Measurements from ENCODE around the gene MPPED1.

The MPPED1 gene

DNA sequence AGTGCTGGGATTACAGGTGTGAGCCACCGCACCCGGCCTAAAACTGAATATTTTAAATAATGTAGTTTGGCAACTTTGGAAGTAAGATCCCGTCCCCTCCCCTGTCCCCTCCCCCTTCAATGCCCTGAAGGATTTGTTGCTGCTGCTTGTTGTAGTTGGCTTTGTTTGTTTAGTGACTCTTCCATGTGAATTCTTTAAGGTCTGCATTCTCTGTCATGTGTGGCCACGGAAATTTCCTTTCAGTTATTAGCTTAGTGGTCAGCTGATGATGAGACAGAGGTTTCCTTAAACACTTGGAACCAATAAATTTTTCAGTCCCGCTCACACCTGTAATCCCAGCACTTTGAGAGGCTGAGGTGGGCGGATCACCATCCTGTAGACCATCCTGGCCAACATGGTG, 109.9 kb downstream of the MPPED1 start:
- no peak for DNase-seq (ENCODE audit: low read depth in 2 of 2)

DNA sequence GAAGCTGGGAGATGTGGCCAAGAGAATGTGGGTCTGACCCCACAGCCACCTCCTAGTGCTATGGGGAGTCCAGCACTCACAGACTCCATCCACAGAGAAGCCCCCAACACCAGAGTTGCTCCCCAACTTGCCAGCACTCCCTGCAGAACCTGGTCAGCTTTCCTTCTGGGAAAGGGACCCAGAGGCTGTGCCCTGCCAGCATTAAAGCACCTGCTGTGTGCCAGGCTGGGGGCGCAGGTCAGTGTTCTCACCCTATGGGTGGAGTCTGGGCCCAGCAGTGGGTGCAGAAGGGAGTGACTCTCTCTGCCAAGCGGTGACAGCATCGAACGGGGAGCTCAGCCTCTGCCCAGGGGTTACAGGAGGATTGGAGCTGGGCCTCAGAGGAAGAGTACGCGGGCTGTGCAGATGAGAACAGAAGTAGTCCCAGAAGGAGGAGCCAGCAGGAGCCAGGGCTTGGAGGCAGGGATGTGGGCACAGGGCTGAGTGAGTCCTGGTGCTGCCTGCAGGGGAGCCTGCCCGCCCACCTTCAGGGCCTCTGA, 114.4 kb downstream of the MPPED1 start:
- no peak for DNase-seq (ENCODE audit: low read depth in 2 of 2)

DNA sequence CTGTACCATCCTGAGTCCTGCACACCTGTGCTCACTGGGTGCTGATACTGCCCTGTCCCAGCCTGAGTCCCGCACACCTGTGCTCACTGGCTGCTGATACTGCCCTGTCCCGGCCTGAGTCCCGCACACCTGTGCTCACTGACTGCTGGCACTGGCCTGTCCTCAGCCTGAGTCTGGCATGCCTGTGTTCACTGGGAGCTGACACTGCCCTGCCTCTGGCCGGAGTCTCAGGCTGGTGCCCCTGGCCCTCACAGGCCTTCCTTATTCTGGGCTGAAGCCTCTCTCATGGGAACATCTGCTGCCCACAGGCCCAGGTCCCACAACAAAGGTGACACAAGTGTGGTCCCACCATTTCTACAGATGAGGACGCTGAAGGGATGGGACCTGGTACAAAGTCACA, 115.1 kb downstream of the MPPED1 start:
- no peak for DNase-seq (ENCODE audit: low read depth in 2 of 2)

DNA sequence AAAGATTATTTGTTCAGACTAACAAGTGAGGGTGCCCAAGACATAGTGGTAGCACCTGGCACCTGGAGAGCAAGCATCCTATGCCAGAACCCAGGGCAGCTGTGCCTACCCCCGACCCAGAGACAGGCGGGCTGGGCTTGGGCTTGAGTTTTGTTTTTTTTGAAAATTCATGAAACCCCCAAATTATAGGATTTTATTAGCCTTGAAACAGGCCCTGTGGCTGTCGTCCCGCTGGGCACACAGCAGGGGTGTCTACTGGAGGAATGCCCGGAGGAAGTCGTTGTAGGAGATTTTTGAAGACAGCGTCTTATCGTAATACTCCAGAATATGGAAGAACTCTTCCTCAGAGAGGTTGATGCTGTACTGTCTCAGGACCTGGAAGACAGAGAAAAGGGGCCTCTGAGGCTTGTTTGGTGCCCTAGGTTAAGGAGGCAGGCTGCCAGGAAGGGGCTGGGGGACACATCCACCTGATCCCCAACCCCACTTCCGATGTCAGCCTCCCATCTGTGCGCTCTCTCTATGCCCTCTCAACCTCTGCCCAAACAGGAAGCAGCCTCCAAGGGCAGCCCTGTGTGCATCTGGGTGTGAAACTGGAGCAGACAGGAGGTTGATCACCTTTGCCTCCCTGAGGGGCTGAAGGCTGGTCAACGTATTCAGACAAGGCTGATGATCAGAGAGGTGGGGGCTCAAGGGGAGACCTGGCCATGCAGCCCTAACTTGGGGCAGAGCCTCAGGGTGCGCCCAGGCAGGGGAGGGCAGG, 117.0 kb downstream of the MPPED1 start:
- DNase-seq (ENCODE audit: low read depth in 2 of 2): no peak

DNA sequence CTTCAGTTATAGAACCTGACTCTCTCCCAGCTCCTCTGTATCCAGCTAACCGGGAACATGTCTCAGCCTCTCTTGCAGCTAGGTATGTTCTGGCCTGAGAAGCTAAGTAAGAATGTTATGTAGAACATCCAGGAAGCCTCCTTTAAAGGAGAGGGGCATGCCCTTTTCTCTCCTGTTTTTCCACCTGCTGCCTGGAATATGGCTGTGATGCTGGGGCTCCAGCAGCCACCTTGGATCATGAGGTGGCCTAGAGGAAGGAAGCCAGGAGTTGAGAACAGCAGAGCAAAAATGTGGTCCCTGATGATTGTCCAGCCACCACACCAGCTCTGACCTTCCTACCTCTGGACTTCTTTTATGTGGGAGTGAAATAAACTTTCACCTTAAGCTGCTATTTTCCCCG, 117.6 kb downstream of the MPPED1 start:
- DNase-seq (ENCODE audit: low read depth in 2 of 2): no peak

DNA sequence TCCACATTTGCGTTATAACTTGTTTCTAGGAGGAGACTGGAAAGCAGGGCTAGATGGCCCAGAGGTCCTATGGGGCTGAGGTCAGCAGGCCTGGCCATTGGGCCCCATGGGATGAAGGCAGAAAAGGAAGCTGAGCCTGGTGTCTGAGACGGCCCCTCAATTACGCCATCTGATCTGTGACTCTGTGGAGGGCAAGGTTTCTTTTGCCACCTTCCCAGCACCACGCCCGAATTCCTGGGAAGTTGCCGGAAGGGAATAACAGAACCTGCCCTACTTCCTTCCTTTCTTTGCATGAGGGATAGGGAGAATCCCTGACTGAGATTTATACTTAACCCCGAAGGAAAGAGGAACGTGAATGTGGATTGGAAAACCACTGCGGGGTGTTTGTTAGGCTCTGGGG, 118.1 kb downstream of the MPPED1 start:
- no peak for DNase-seq (ENCODE audit: low read depth in 2 of 2)

DNA sequence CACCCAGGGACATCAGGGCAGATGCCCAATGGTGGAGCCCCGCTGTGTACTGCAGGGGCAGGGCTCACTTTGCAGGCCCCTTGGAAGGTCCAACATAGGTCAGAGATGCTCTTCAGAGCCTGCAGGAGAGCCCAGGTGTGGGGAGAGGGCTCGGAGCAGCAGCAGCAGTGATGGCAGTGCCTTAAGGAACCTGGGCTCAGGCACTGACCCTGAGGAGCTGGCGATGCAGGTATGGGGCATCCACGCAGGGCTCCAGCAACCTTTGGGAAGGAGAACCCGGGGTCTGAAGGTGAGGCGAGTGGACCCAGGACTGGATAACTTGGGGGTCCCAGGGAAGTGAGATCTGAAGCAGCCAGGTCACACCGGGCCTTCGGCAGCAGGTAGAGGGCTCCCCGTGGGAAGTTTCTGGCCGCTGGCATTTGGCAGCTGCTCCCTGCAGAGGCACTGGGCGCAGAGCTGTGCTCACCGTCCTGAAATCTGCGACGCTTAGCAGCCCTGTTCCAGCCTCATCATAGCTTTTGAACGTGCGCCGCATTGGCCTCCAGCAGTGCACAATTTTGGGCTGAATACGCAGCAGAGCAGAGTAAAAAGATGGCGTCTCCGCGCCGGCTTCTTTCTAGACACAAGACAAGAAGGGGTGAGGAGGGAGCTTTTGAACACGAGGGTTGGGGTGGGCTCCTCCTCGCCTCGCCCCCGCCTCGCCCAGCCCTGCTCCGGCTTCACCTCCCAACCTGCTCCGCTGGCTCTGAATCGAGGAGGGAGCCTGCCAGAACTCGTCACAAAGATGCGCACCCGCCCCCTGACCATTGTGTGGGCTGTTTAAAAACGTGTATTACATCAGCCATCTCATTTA, 118.8 kb downstream of the MPPED1 start:
- no peak for DNase-seq (ENCODE audit: low read depth in 2 of 2)

DNA sequence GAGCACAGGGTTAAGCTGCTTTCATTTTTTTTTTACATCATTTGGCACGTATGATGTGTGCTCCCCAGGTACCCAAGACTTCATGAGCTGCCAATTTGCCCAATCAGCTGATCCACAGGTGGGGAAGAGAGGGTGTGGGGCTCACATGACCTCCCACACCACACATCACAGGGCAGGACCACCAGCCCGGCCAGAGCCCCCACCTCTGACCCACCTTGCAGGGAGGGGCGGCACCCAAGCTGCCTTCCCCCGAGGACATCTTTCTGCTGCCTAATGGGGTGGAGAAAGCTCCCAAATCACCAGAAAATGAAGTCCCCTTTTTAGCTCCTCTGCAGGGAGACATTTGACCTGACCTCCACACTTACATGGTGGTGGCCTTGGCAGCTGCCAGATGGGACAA, 119.8 kb downstream of the MPPED1 start:
- DNase-seq (ENCODE audit: low read depth in 2 of 2): no peak

DNA sequence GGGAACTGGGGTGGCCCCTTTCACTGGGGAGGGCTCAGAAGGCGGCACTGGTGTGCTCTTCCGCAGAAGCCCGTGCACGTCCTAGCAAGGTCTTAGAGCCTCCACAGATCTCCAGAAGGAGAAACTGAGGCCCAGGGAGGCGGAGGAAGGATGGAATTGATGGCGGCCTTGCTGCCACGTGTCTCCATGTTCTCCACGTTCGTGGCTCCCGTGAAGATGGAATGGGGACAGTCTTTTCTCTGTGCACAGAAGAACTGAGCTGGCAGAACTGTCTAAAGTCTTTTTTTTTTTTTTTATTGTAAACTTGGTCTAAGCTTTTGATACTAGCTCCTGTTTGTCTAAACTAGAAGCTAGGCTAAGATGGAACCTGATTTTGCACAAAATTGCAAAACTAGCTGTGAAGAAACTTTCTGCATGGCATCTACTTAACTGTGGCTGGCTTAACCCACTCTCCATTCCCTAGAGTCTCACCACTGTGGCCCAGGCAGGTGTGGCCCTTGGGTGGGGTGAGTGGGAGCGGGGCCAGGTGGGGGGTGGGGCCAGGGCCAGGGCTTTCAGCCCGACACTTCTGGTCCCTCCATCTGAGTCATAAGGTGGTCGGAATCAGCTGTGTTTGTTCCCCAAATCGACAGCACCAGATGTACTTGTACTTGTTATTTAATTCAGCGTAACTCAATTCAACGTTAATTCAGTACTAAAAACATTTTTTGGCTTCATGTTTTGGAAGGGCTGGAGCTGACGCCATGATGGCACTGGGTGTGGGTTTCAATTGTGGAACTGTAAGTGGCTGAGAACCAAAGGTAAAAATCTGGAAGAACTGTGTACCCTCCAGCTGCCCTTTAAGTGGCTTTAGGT, 120.7 kb downstream of the MPPED1 start:
- no peak for DNase-seq (ENCODE audit: low read depth in 2 of 2)

DNA sequence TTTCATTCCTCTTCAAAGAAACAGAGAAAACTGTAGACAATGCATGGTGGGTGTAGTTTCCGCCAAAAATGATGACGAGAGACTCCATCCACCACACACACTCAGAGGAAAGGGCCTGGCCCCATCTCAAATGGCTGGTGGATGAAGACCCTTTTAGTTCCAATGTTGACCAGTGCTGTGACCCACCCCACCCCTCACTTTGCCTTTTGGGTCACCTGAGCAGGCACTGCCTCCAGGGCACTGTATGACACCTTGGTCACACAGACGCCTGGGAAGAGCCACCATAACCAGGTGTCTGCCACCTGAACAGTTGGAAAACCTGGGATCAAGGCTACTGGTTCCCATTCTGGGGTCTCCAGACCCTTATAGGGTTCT, 121.3 kb downstream of the MPPED1 start:
- DNase-seq (ENCODE audit: low read depth in 2 of 2): no peak

DNA sequence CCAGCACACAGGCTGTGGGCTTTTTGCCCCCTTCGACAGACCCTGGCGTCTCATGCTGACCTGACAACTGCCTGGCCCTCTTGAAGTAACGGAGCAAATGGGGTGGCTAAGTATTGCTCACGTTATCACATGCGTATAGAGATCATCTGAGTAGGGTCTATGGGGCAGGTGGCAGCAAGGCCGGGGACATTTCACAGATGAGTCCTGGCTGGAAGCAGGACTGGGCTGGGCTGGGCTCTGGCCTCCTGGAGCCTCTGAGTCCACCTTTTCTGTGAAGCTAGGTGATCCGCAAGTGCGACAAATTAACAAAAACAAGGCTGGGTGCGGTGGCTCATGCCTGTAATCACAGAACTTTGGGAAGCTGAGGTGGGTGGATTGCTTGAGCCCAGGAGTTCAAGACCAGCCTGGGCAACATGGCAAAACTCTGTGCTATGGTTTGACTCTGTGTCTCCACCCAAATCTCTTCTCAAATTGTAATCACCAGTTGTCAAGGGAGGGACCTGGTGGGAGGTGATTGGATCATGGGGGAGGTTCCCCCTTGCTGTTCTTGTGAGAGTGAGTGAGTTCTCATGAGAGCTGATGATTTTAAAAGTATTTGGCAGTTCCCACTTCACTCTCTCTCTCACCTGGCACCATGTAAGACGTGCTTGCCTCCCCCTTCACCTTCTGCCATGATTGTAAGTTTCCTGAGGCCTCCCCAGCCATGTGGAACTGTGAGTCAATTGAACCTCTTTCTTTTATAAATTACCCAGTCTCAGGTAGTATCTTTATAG, 122.0 kb downstream of the MPPED1 start:
- DNase-seq (ENCODE audit: low read depth in 2 of 2): no peak

DNA sequence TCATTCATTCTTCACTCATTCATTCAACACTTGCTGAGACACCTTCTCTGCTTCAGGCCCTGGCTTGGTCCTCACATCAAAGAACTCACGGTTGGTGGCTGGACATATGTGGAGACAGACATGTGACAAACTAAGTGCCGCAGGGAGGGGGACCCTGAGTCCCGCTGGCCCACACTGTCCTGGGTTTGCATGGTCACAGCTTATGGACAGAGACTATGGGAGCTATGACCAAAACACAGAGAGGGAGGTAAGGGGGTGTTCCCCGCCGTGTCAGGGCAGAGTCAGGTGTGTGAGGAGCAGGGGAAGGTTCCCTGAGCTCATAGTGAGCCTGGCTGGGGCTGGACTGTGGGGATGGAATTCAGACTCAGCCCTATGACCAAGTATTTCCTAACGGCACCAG, 123.1 kb downstream of the MPPED1 start:
- no peak for DNase-seq (ENCODE audit: low read depth in 2 of 2)

DNA sequence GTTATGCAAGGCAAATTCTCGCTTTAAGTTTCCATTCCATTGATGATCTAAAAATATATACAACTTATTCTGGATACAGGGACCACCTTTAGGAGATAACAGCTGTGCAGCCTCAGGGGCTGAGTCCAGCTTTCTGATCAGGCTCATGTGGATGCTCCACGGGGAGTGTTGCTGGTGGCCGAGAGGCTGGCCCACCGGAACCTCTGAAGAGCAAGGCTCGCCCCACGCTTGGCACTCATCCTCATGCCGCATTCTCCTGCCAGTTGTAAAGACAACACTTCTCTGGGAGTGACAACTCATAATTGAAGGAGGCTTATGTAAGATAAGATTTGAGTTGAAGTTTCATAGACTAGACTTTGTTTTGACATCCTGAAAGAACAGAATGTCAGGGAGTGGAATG, 123.5 kb downstream of the MPPED1 start:
- DNase-seq (ENCODE audit: low read depth in 2 of 2): no peak

DNA sequence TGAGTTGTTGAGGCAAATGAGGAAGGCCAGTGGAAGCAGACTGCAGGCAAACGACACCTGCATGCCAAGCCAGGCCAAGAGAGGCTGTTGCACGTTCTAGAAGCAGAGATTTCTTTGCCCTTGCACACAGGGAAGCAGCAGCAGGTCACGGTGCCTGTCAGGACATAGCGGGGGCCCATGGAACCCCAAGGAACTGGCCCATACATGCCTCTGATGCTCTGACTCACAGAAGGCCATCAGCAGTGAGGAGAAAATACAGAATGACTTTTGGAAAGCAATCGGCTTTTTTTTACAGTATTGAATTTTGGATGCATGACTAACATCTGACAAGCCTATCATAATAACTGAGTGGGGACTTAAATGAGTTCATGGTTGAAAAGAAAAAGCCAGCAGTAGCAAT, 123.9 kb downstream of the MPPED1 start:
- DNase-seq (ENCODE audit: low read depth in 2 of 2): no peak

DNA sequence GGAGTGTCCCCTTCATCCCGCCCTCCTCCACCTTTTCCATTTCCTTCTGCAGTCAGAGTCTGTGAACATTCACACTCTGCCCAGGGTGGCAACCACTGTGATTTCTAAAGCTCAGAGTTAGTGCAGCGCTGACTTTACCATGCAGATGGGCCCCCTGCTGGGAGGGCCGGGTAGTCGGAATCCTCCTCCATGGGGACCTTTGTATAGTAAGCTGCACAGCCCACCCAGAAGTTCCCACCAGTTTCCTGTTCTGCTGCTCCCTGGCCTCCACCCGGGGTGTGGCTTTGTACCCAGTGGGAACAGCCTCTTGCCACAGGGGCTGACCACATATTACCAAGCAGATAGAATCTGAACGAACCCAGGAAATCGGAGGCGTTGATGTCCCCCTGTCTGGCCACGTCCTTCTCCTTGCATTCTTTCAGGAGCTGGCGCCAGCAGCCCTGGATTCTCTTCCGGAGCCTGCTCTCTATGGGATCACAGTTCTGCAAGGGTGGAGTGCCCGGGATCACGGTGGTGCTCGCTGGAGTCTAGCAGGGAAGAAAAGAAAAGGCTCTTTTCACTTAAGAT, 125.3 kb downstream of the MPPED1 start:
- DNase-seq (ENCODE audit: low read depth in 2 of 2): no peak

DNA sequence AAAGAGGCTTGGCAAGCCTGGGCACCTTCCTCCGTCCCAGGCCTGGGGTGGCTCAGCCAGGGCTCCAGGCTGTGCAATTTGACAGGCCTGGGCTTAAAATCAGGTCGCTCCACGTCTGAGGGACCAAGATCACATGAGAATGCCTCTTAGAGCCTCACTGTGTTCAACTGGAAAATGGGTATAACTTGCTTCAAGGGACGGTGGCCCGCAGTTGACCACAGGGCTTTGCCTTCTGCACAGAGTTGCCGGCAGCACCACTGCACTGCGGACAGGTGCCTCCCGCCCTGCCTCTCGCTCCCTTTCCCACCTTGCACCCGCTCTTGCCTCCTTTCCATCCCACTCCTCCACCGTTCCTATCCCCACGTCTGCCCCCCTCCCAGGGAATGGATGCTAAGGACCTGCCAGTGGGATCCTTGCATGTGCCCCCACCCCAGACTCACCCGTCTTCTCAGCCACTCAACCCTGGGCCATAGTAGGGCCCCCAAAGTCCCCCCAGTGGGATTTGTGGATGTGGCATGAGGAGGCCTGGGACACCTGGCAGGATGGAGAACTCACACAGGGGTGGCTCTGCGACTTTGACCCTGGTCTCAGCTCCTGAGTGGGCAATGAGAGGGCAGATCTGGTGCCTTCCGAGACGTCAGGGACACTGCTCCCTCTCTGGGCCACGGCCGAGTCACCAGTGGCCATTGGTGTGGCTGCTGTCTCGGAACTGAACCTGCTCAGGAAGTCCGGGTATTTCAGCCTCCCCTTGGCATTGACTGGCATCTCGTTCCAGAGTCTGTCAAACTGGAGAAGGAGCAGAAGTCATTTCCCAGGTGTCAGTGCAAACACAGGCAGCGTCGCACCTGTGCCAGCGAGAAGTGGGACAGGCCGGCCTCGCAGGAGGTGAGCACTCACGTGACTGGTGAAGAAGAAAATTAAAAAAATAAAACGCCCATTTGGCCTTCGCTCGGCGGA, 128.0 kb downstream of the MPPED1 start:
- no peak for DNase-seq (ENCODE audit: low read depth in 2 of 2)

DNA sequence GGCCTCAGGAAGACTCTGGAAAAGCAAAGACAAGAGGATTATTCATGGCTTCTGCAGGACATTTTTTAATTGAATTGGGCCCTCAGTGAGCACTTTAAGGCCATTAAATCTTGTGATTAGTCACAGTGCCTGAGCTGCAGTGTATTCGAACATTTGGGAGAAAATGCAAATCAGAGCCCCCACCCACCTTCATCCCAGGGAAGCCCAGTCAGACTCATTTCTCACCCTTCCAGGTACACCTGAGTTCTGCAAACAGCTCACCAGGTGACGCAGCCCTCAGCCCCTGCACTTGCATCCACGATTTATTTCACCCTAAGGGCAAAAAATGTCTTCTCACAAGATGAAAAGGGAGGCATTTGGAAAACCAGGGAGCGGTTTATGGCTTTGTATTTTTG, 128.7 kb downstream of the MPPED1 start:
- no peak for DNase-seq (ENCODE audit: low read depth in 2 of 2)

DNA sequence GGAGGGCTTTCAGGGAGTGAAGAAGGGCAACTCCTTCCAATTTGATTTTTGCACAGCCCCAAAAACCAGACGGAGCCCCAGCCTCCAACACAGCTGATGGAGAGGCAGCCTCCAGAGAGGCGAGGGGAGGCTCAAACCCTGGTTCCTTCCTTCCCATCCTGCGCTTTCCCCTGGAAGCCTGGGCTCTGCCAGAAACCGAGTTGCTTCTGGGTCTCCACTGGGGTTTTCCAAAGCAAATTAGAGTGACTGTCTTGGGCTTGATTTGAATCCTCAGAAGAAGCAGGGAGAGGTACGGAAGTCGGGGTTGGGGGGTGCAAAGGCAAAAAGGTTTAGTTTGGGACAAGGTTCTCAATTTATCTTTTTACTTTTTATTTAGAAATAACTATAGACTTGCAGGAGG, 129.2 kb downstream of the MPPED1 start:
- DNase-seq (ENCODE audit: low read depth in 2 of 2): no peak

DNA sequence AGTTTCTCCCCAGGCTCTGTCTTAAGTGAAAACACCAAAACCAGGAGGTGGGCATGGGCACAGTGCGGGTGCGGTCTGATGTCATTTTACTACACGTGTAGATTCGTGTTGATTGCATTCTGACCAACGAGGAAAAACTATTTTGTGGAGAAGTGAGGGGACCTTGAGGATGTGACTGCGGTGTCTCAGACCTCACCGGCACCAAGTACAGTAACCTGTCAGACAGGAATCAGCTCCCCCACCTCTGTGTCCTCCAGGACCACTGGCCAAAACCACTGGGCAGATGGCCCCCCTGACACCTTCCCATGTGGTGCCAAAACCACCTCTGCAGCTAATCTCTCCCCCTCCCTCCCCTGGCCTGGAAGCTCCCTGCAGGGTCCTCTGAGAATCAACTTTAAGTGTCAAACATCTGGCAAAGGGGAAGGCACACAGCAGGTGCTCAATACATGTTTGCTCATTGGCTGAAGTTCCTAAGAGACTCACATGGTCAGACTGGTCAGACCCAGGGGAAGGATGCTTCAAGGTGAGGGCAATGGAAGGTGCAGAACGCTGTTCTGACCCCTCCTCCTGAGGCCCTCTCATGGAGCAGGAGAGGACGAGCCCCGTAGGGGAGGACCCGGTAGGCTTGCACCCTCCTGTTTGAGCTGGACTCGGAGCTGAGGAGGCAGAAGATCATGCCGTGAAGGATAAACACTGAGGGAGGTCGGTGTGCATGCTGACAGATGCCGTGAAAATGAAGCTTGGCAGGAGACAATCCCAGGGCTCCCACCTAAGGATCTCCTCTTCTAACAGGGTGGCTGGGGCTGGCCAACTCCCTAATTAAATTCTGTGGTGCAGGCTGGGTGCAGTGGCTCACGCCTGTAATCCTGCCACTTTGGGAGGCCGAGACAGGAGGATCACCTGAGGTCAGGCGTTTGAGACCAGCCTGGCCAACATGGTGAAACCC, 129.9 kb downstream of the MPPED1 start:
- no peak for DNase-seq (ENCODE audit: low read depth in 2 of 2)

Data from stimulated activated CD8-positive, alpha-beta memory T cell treated with anti-CD3 and anti-CD28 coated beads, Interleukin-2, amount 100 ng/mL, for 1 hour (primary cell).